ENCODE measurements around the gene ABCA13.

Gene ABCA13

GRCh38 chr7:48176356-48176893, 5.2 kb downstream of the ABCA13 start:
- Histone ChIP-seq H4K20me1 (ENCODE audit: insufficient read depth, low read length, poor library complexity, severe bottlenecking) (no peaks in the 10 kb centered on the region), H3K9me3 (ENCODE audit: insufficient read depth, low read depth, low read length) (0 out of 2 replicates have a peak, but pooled peaks cover 4% of the 10 kb centered on the region)
- TF ChIP-seq EZH2phosphoT487 (IDR thresholded peaks at IDR 0.05; ENCODE audit: borderline replicate concordance) (no peak), CTCF (conservative IDR thresholded peaks at IDR 0.05; ENCODE audit: low read length) (no peak)

GRCh38 chr7:48177271-48177670, 6.0 kb downstream of the ABCA13 start:
- H3K36me3 ChIP-seq (ENCODE audit: insufficient read depth, low read length), result no peaks in the 10 kb centered on the region
- no peaks in the 10 kb centered on the region for H3K4me1 ChIP-seq (ENCODE audit: insufficient read depth, low read length, poor library complexity, severe bottlenecking)
- H3K27me3 ChIP-seq (ENCODE audit: insufficient read depth, low read length, poor library complexity, severe bottlenecking), result no peaks in the 10 kb centered on the region
- no peak overlapping the region for H2AFZ ChIP-seq (ENCODE audit: low read length)
- no peaks in the 10 kb centered on the region for H3K79me2 ChIP-seq (ENCODE audit: insufficient read depth, low read length)
- no peaks in the 10 kb centered on the region for H4K20me1 ChIP-seq (ENCODE audit: insufficient read depth, low read length, poor library complexity, severe bottlenecking)
- H3K9ac ChIP-seq (ENCODE audit: low read depth, low read length, poor library complexity, severe bottlenecking), result no peak overlapping the region
- no peak overlapping the region for H3K4me3 ChIP-seq (ENCODE audit: low read length, poor library complexity, severe bottlenecking)
- TF ChIP-seq CTCF (conservative IDR thresholded peaks at IDR 0.05; ENCODE audit: low read length) (no peak), EZH2phosphoT487 (IDR thresholded peaks at IDR 0.05; ENCODE audit: borderline replicate concordance) (no peak)
- 0 out of 2 replicates have a peak, but pooled peaks cover 4% of the 10 kb centered on the region for H3K9me3 ChIP-seq (ENCODE audit: insufficient read depth, low read depth, low read length)
- H3K9me2 ChIP-seq (replicated peaks; ENCODE audit: low read depth, low read length), result 0 out of 2 replicates have a peak, but pooled peaks cover 4% of the 10 kb centered on the region
- no peaks in the 10 kb centered on the region for H3F3A ChIP-seq (ENCODE audit: low read depth)
- no peak overlapping the region for H3K4me2 ChIP-seq (ENCODE audit: low read depth, low read length, poor library complexity, severe bottlenecking)

More at GRCh38 chr7:48176356-48176893, 5.2 kb downstream of the ABCA13 start:
- Histone ChIP-seq H3K4me3 (ENCODE audit: low read length, poor library complexity, severe bottlenecking) (no peak overlapping the region), H3K9ac (ENCODE audit: low read depth, low read length, poor library complexity, severe bottlenecking) (no peak overlapping the region), H3K9me2 (replicated peaks; ENCODE audit: low read depth, low read length) (0 out of 2 replicates have a peak, but pooled peaks cover 4% of the 10 kb centered on the region), H3K79me2 (ENCODE audit: insufficient read depth, low read length) (no peaks in the 10 kb centered on the region), H3K36me3 (ENCODE audit: insufficient read depth, low read length) (no peaks in the 10 kb centered on the region), H3K4me2 (ENCODE audit: low read depth, low read length, poor library complexity, severe bottlenecking) (no peak overlapping the region), H3K4me1 (ENCODE audit: insufficient read depth, low read length, poor library complexity, severe bottlenecking) (no peaks in the 10 kb centered on the region), H3F3A (ENCODE audit: low read depth) (no peaks in the 10 kb centered on the region), H3K27me3 (ENCODE audit: insufficient read depth, low read length, poor library complexity, severe bottlenecking) (no peaks in the 10 kb centered on the region), H2AFZ (ENCODE audit: low read length) (no peak overlapping the region)

GRCh38 chr7:48179496-48180030, 8.3 kb downstream of the ABCA13 start:
- 0 out of 2 replicates have a peak, but pooled peaks cover 4% of the 10 kb centered on the region for H3K9me3 ChIP-seq (ENCODE audit: insufficient read depth, low read depth, low read length)
- no peaks in the 10 kb centered on the region for H3K4me1 ChIP-seq (ENCODE audit: insufficient read depth, low read length, poor library complexity, severe bottlenecking)
- no peak overlapping the region for H3K4me2 ChIP-seq (ENCODE audit: low read depth, low read length, poor library complexity, severe bottlenecking)
- H4K20me1 ChIP-seq (ENCODE audit: insufficient read depth, low read length, poor library complexity, severe bottlenecking), result no peaks in the 10 kb centered on the region
- H3K36me3 ChIP-seq (ENCODE audit: insufficient read depth, low read length), result no peaks in the 10 kb centered on the region
- H2AFZ ChIP-seq (ENCODE audit: low read length), result no peak overlapping the region
- no peaks in the 10 kb centered on the region for H3F3A ChIP-seq (ENCODE audit: low read depth)
- no peak overlapping the region for H3K4me3 ChIP-seq (ENCODE audit: low read length, poor library complexity, severe bottlenecking)
- no peaks in the 10 kb centered on the region for H3K79me2 ChIP-seq (ENCODE audit: insufficient read depth, low read length)
- TF ChIP-seq CTCF (conservative IDR thresholded peaks at IDR 0.05; ENCODE audit: low read length) (no peak), EZH2phosphoT487 (IDR thresholded peaks at IDR 0.05; ENCODE audit: borderline replicate concordance) (no peak)
- no peaks in the 10 kb centered on the region for H3K27me3 ChIP-seq (ENCODE audit: insufficient read depth, low read length, poor library complexity, severe bottlenecking)
- H3K9me2 ChIP-seq (replicated peaks; ENCODE audit: low read depth, low read length), result no peaks in the 10 kb centered on the region
- no peak overlapping the region for H3K9ac ChIP-seq (ENCODE audit: low read depth, low read length, poor library complexity, severe bottlenecking)

Data from Loucy (cell line).